HUES64 (cell line): ENCODE data around the gene TECPR1.

Experiments
- H3K27ac ChIP-seq: 2 replicates; pipeline ENCODE4 v1.7.0; 2013; ENCODE audit warnings: low read depth, low read length, inconsistent platforms
- H3K27me3 ChIP-seq: 2 replicates; pipeline ENCODE4 v1.6.1; 2013; ENCODE audit warnings: mild to moderate bottlenecking, low read length; ENCODE audit not compliant: insufficient read depth
- H3K36me3 ChIP-seq: 2 replicates; pipeline ENCODE4 v1.6.1; 2013; ENCODE audit warnings: mild to moderate bottlenecking, low read length; ENCODE audit not compliant: insufficient read depth
- H3K4me1 ChIP-seq: 2 replicates; pipeline ENCODE4 v1.6.1; 2013; ENCODE audit warnings: mild to moderate bottlenecking, low read length, moderate library complexity; ENCODE audit not compliant: insufficient read depth
- H3K4me3 ChIP-seq: 2 replicates; pipeline ENCODE4 v1.5.1; 2013; ENCODE audit warnings: mild to moderate bottlenecking, low read length, moderate library complexity
- H3K9ac ChIP-seq: 2 replicates; pipeline ENCODE4 v1.6.1; 2013; ENCODE audit warnings: mild to moderate bottlenecking, low read depth, low read length
- H3K9me3 ChIP-seq: 2 replicates; pipeline ENCODE4 v1.6.1; 2013; ENCODE audit warnings: low read depth, low read length; ENCODE audit not compliant: insufficient read depth
- WGBS: fragments of 150-250, 120-280 bp; methylation state at CpG from one replicate; pipeline ENCODE4 v1.1.7; 2013; ENCODE audit warnings: missing lambda C conversion rate; 5-methylcytosine and 5-hydroxymethylcytosine counted together

TECPR1 gene

GRCh38 chr7:98175260-98175940, 76.6 kb downstream of the TECPR1 start:
- no peak overlapping the region for H3K9ac ChIP-seq
- H3K27ac ChIP-seq: no peak overlapping the region
- WGBS: 94% methylated on average over 8 of the region's 8 CpGs
- no peaks in the 10 kb centered on the region for H3K9me3 ChIP-seq
- no peaks in the 10 kb centered on the region for H3K27me3 ChIP-seq
- H3K4me1 ChIP-seq: no peaks in the 10 kb centered on the region
- no peak overlapping the region for H3K4me3 ChIP-seq
- peaks cover 45% of the 10 kb centered on the region for H3K36me3 ChIP-seq

GRCh38 chr7:98174334-98175259, 77.4 kb downstream of the TECPR1 start:
- no peak overlapping the region for H3K27ac ChIP-seq
- no peak overlapping the region for H3K4me3 ChIP-seq
- 93% methylated on average over 20 of the region's 20 CpGs for WGBS
- no peaks in the 10 kb centered on the region for H3K9me3 ChIP-seq
- no peaks in the 10 kb centered on the region for H3K27me3 ChIP-seq
- no peaks in the 10 kb centered on the region for H3K4me1 ChIP-seq
- H3K36me3 ChIP-seq: peaks cover 45% of the 10 kb centered on the region
- H3K9ac ChIP-seq: no peak overlapping the region

GRCh38 chr7:98171449-98171848, 80.6 kb downstream of the TECPR1 start:
- Histone ChIP-seq H3K36me3 (peaks cover 42% of the 10 kb centered on the region), H3K4me1 (no peaks in the 10 kb centered on the region), H3K27ac (no peak overlapping the region), H3K4me3 (no peak overlapping the region), H3K27me3 (no peaks in the 10 kb centered on the region), H3K9ac (no peak overlapping the region), H3K9me3 (no peaks in the 10 kb centered on the region)
- 94% methylated on average over 24 of the region's 24 CpGs for WGBS

- H3K9me3 ChIP-seq: no peaks in the 10 kb centered on the region
- WGBS: 96% methylated on average over 8 of the region's 8 CpGs
- no peak overlapping the region for H3K27ac ChIP-seq
- no peaks in the 10 kb centered on the region for H3K27me3 ChIP-seq
- H3K4me3 ChIP-seq: no peak overlapping the region
- peaks cover 39% of the 10 kb centered on the region for H3K36me3 ChIP-seq
- H3K9ac ChIP-seq: no peak overlapping the region
- H3K4me1 ChIP-seq: no peaks in the 10 kb centered on the region
Measured at GRCh38 chr7:98170966-98171365, 81.1 kb downstream of the TECPR1 start.

GRCh38 chr7:98168904-98169621, 83.0 kb downstream of the TECPR1 start:
- H3K4me3 ChIP-seq: no peak overlapping the region
- no peaks in the 10 kb centered on the region for H3K27me3 ChIP-seq
- no peaks in the 10 kb centered on the region for H3K9me3 ChIP-seq
- no peak overlapping the region for H3K9ac ChIP-seq
- 97% methylated on average over 5 of the region's 5 CpGs for WGBS
- no peak overlapping the region for H3K27ac ChIP-seq
- 0 out of 2 replicates have a peak, but pooled peaks cover 2% of the 10 kb centered on the region for H3K4me1 ChIP-seq
- H3K36me3 ChIP-seq: peaks cover 20% of the 10 kb centered on the region

- 68% methylated on average over 16 of the region's 17 CpGs for WGBS
- Histone ChIP-seq H3K4me1 (0 out of 2 replicates have a peak, but pooled peaks cover 2% of the 10 kb centered on the region), H3K27ac (no peak overlapping the region), H3K9ac (no peak overlapping the region), H3K4me3 (no peak overlapping the region), H3K27me3 (no peaks in the 10 kb centered on the region), H3K36me3 (peaks cover 18% of the 10 kb centered on the region), H3K9me3 (no peaks in the 10 kb centered on the region)
Measured at GRCh38 chr7:98168181-98168903, 83.7 kb downstream of the TECPR1 start.

- no peak overlapping the region for H3K4me3 ChIP-seq
- no peak overlapping the region for H3K27ac ChIP-seq
- no peaks in the 10 kb centered on the region for H3K9me3 ChIP-seq
- WGBS: 96% methylated on average over 15 of the region's 15 CpGs
- H3K9ac ChIP-seq: no peak overlapping the region
- H3K36me3 ChIP-seq: peaks cover 13% of the 10 kb centered on the region
- 0 out of 2 replicates have a peak, but pooled peaks cover 2% of the 10 kb centered on the region for H3K4me1 ChIP-seq
- H3K27me3 ChIP-seq: no peaks in the 10 kb centered on the region
Measured at GRCh38 chr7:98167653-98168052, 84.4 kb downstream of the TECPR1 start.

GRCh38 chr7:98166668-98166970, 85.4 kb downstream of the TECPR1 start:
- Histone ChIP-seq H3K27me3 (no peaks in the 10 kb centered on the region), H3K9me3 (no peaks in the 10 kb centered on the region), H3K4me1 (0 out of 2 replicates have a peak, but pooled peaks cover 2% of the 10 kb centered on the region), H3K36me3 (peaks cover 3% of the 10 kb centered on the region; the same call in 1 of the 2 replicates), H3K27ac (no peak overlapping the region), H3K9ac (no peak overlapping the region), H3K4me3 (no peak overlapping the region)
- WGBS: 94% methylated on average over 2 of the region's 2 CpGs

- Histone ChIP-seq H3K4me3 (no peak overlapping the region), H3K27ac (no peak overlapping the region), H3K9me3 (no peaks in the 10 kb centered on the region), H3K36me3 (no peaks in the 10 kb centered on the region), H3K4me1 (0 out of 2 replicates have a peak, but pooled peaks cover 2% of the 10 kb centered on the region), H3K9ac (no peak overlapping the region), H3K27me3 (no peaks in the 10 kb centered on the region)
- 74% methylated on average over 18 of the region's 18 CpGs for WGBS
Measured at GRCh38 chr7:98165827-98166667, 86.0 kb downstream of the TECPR1 start.
